ENCODE data around the gene RIN3. TPM values are rescaled to one million over a fixed set of nuclear protein-coding genes. Genes with fewer than 3 reads are reported as not detected.

RIN3 gene
- total RNA-seq, 2 donors from 2014 or later: 8.8 to 41.6 TPM

DNA sequence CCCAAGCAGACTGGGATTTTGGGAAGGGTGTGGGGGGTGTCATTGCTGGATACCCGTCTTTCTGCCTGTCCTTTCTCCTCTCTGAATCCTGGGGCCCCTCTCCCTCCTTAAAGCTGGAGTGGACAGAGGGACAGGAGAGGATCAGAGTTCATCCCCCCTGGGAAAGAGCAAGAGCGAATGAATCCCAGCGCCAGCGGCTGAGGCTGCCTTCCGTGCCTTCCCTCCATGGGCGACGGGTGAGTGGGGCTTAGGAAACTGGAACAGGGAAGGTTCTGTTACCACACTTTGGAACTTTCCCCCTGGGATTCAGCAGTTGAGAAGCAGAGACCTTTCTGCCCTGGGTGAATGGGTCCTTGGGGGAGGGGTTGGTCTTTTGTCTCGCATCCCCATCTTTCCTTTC, 16.2 kb upstream of the RIN3 start:
- Histone ChIP-seq H3K4me1 (replicated peaks) (no peaks in the 10 kb centered on the region), H3K27ac (no peak overlapping the region), H3K9me3 (no peaks in the 10 kb centered on the region), H3K36me3 (no peaks in the 10 kb centered on the region), H3K27me3 (replicated peaks; ENCODE audit: insufficient read depth) (no peaks in the 10 kb centered on the region), H3K4me3 (no peak overlapping the region)
- WGBS: 87% methylated on average over 8 of the region's 8 CpGs
- intact Hi-C loops (cut with DNase I): no loop called here
- DNase-seq (ENCODE audit: low spot score): no peak
- TF ChIP-seq CTCF (IDR thresholded peaks at IDR 0.05): no peak
- no peak for TF ChIP-seq POLR2AphosphoS5 (IDR thresholded peaks at IDR 0.05)
- TF ChIP-seq POLR2A (IDR thresholded peaks at IDR 0.05): no peak

GRCh38 chr14:92499234-92499633, 14.3 kb upstream of the RIN3 start:
- TF ChIP-seq CTCF (IDR thresholded peaks at IDR 0.05) (no peak), POLR2AphosphoS5 (IDR thresholded peaks at IDR 0.05) (no peak)

DNA sequence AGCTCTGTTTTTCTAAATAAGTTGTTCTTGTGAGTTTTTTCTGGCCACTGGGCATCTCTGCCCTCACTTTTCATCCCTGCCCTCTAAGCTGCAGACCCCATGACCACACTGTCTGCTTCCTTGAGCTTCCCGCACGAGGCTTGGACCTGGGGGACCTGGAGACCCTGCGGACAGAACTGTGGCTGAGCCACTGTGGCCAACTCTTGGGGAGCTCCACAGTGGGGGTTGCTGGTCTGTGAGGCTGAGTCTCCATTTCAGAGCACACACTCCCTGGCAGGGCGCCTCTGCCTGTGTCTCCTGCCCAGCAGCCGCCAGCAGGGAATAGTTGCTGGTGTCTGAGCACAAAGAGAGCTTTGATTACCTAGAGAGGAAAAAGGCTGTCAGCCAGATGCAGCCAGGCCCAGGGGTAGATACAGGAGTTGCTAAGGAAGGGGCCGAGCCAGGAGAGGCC, 13.1 kb upstream of the RIN3 start:
- Histone ChIP-seq H3K4me3 (no peak overlapping the region), H3K27ac (no peak overlapping the region), H3K4me1 (replicated peaks) (no peaks in the 10 kb centered on the region), H3K27me3 (replicated peaks; ENCODE audit: insufficient read depth) (no peaks in the 10 kb centered on the region), H3K9me3 (no peaks in the 10 kb centered on the region), H3K36me3 (no peaks in the 10 kb centered on the region)
- TF ChIP-seq POLR2AphosphoS5 (IDR thresholded peaks at IDR 0.05) (no peak), POLR2A (IDR thresholded peaks at IDR 0.05) (no peak), CTCF (IDR thresholded peaks at IDR 0.05) (no peak)
- no peak for DNase-seq (ENCODE audit: low spot score)
- intact Hi-C loops (cut with DNase I): no loop called here
- 70% methylated on average over 6 of the region's 6 CpGs for WGBS

More at GRCh38 chr14:92499234-92499633, 14.3 kb upstream of the RIN3 start:
- no peak overlapping the region for H3K27ac ChIP-seq
- no peak overlapping the region for H3K4me3 ChIP-seq
- no peaks in the 10 kb centered on the region for H3K4me1 ChIP-seq (replicated peaks)
- 89% methylated on average over 3 of the region's 3 CpGs for WGBS
- DNase-seq (ENCODE audit: low spot score): no peak
- H3K9me3 ChIP-seq: no peaks in the 10 kb centered on the region
- intact Hi-C loops (cut with DNase I): no loop called here
- no peaks in the 10 kb centered on the region for H3K27me3 ChIP-seq (replicated peaks; ENCODE audit: insufficient read depth)
- H3K36me3 ChIP-seq: no peaks in the 10 kb centered on the region

DNA sequence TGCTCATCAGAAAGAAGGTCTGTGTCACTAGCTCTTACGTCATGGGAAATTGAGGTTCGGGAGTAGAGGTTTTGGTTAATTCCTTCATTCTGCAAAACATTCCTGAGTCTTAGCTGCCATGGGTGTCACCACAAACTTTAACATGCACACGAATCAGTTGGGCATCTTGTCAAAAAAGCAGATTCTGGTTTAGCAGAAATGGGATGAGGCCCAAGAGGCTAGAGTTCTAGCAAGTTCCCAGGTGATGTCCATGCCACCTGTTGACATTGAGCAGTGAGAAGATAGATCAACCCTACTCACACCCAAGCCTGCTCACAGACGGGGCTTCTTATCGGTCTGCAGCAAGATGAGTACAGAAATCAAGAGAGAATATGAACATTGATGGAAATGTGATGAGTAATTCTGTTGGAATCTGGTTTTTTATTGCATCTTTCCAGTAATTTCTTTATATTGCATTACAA, 11.7 kb upstream of the RIN3 start:
- H3K4me1 ChIP-seq (replicated peaks): no peaks in the 10 kb centered on the region
- no peaks in the 10 kb centered on the region for H3K27me3 ChIP-seq (replicated peaks; ENCODE audit: insufficient read depth)
- H3K27ac ChIP-seq: no peak overlapping the region
- no peak for DNase-seq (ENCODE audit: low spot score)
- WGBS: 82% methylated on average over 5 of the region's 5 CpGs
- intact Hi-C loops (cut with DNase I): no loop called here
- TF ChIP-seq CTCF (IDR thresholded peaks at IDR 0.05) (no peak), POLR2AphosphoS5 (IDR thresholded peaks at IDR 0.05) (no peak), POLR2A (IDR thresholded peaks at IDR 0.05) (no peak)
- H3K9me3 ChIP-seq: no peaks in the 10 kb centered on the region
- no peaks in the 10 kb centered on the region for H3K36me3 ChIP-seq
- H3K4me3 ChIP-seq: no peak overlapping the region

DNA sequence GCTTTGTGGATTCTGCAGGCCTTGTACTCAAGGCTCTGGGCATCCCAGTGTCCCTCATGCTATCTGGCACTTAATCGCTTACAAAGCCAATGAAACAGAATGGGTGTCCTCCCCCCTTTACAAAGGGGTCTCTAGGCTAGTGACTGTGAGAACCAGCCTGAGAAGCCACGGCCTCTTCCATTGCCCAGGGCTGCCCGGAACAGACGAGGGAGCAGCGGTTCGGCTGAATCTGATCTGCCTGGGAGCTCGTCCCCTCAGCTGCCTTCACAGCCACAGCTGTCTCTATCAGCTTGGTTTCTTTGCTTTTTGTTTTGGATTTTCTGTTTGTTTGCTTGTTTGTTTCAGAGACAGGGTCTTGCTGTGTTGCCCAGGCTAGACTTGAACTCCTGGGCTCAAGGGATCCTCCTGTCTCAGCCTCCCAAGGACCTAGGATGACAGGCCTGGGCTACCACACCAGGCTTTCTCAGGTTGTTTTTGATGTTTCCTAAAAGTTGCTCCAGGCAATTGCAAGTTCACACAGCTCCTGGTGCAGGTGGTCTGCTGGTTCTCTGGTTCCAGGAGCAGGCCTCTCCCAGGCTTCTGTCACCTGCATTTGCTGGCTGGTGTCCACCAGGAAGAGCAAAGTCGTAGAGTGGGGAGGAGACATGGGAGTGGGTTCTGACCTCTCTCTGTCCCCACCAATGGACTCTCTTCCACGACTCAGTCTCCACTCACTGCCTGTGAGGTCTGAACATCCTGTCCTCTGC, 10.9 kb upstream of the RIN3 start:
- H3K4me1 ChIP-seq (replicated peaks): no peaks in the 10 kb centered on the region
- no peaks in the 10 kb centered on the region for H3K9me3 ChIP-seq
- H3K27me3 ChIP-seq (replicated peaks; ENCODE audit: insufficient read depth): no peaks in the 10 kb centered on the region
- no peak overlapping the region for H3K4me3 ChIP-seq
- intact Hi-C loops (cut with DNase I): no loop called here
- H3K36me3 ChIP-seq: no peaks in the 10 kb centered on the region
- WGBS: 88% methylated on average over 9 of the region's 9 CpGs
- TF ChIP-seq CTCF (IDR thresholded peaks at IDR 0.05): no peak
- no peak for TF ChIP-seq POLR2A (IDR thresholded peaks at IDR 0.05)
- no peak for TF ChIP-seq POLR2AphosphoS5 (IDR thresholded peaks at IDR 0.05)
- no peak overlapping the region for H3K27ac ChIP-seq
- DNase-seq (ENCODE audit: low spot score): no peak

Measured in prostate gland (tissue), 2 donors.